ENCODE measurements around the gene PLA2G2E. TPM values are rescaled to one million over a fixed set of nuclear protein-coding genes. Genes with fewer than 3 reads are reported as not detected.
"Not testable (repeated sequence)": the region's sequence is repeated elsewhere in the genome, so short reads cannot be mapped to it uniquely, and the experiment has no call there.

The PLA2G2E gene
- total RNA-seq, 2 donors from 2014 or later, result not detected

GRCh38 chr1:19936061-19936750, 12.8 kb upstream of the PLA2G2E start:
- intact Hi-C loops (cut with DNase I, micrococcal nuclease), result no loop called here
- ATAC-seq (no peak), DNase-seq (no peak)

GRCh38 chr1:19934336-19934735, 10.9 kb upstream of the PLA2G2E start:
- ATAC-seq (no peak), DNase-seq (no peak)
- intact Hi-C loops (cut with DNase I, micrococcal nuclease), result no loop called here

- no peak for DNase-seq
- intact Hi-C loops (cut with DNase I, micrococcal nuclease), result no loop called here
- ATAC-seq, result no peak
Measured at GRCh38 chr1:19932866-19933265, 9.4 kb upstream of the PLA2G2E start.

GRCh38 chr1:19927130-19927421, 3.7 kb upstream of the PLA2G2E start:
- DNase-seq; intact Hi-C loops (cut with DNase I, micrococcal nuclease); ATAC-seq: not testable (repeated sequence)

- intact Hi-C loops (cut with DNase I, micrococcal nuclease), result no loop called here
- DNase-seq (no peak), ATAC-seq (no peak)
Measured at GRCh38 chr1:19926296-19927129, 3.1 kb upstream of the PLA2G2E start.

- DNase-seq, result no peak
- intact Hi-C loops (cut with DNase I, micrococcal nuclease), result no loop called here
- ATAC-seq, result no peak
Measured at GRCh38 chr1:19925342-19926070, 2.1 kb upstream of the PLA2G2E start.

GRCh38 chr1:19923953-19924346, 533 bp upstream of the PLA2G2E start:
- DNase-seq (no peak), ATAC-seq (no peak)
- intact Hi-C loops (cut with DNase I, micrococcal nuclease), result no loop called here

GRCh38 chr1:19922015-19922688, 1.3 kb downstream of the PLA2G2E start:
- no peak for DNase-seq
- intact Hi-C loops (cut with DNase I, micrococcal nuclease), result no loop called here

GRCh38 chr1:19921310-19921709, 2.1 kb downstream of the PLA2G2E start:
- ATAC-seq, result peak; percentile 96
- peak; percentile 68 for DNase-seq
- intact Hi-C loops (cut with DNase I, micrococcal nuclease), result no loop called here

More at GRCh38 chr1:19922015-19922688, 1.3 kb downstream of the PLA2G2E start:
- ATAC-seq, result no peak

GRCh38 chr1:19920132-19920710, 3.2 kb downstream of the PLA2G2E start:
- DNase-seq, result no peak
- intact Hi-C loops (cut with DNase I, micrococcal nuclease), result no loop called here
- ATAC-seq, result no peak

GRCh38 chr1:19918057-19918456, 5.4 kb downstream of the PLA2G2E start:
- intact Hi-C loops (cut with DNase I, micrococcal nuclease), result loop anchor here (5.0 to 10.0 kb wide), 3 partner anchors 234 to 579 kb away; no protein-coding TSS in a partner anchor
- ATAC-seq, result peak; percentile 56

GRCh38 chr1:19910650-19911049, 12.8 kb downstream of the PLA2G2E start:
- intact Hi-C loops (cut with DNase I, micrococcal nuclease), result loop anchor here in 1 of 2 donors (10.0 kb wide), 1 partner anchor 584 kb away; no protein-coding TSS in a partner anchor
- no peak for DNase-seq
- ATAC-seq, result no peak

More at GRCh38 chr1:19918057-19918456, 5.4 kb downstream of the PLA2G2E start:
- DNase-seq, result peak; percentile 60 to 92

- DNase-seq (no peak), ATAC-seq (no peak)
- intact Hi-C loops (cut with DNase I, micrococcal nuclease), result loop anchor here in 1 of 2 donors (10.0 kb wide), 1 partner anchor 585 kb away; no protein-coding TSS in a partner anchor
Measured at GRCh38 chr1:19909971-19910370, 13.4 kb downstream of the PLA2G2E start.

GRCh38 chr1:19909392-19909791, 14.0 kb downstream of the PLA2G2E start:
- intact Hi-C loops (cut with DNase I, micrococcal nuclease), result no loop called here
- ATAC-seq (no peak), DNase-seq (no peak)

- intact Hi-C loops (cut with DNase I, micrococcal nuclease), result no loop called here
- ATAC-seq (no peak), DNase-seq (no peak)
Measured at GRCh38 chr1:19907456-19907855, 16.0 kb downstream of the PLA2G2E start.

- no peak for ATAC-seq
- DNase-seq, result no peak
- intact Hi-C loops (cut with DNase I, micrococcal nuclease), result no loop called here
Measured at GRCh38 chr1:19903621-19904020, 19.8 kb downstream of the PLA2G2E start.

GRCh38 chr1:19901653-19902052, 21.8 kb downstream of the PLA2G2E start:
- intact Hi-C loops (cut with DNase I, micrococcal nuclease), result no loop called here
- no peak for DNase-seq
- ATAC-seq, result no peak

GRCh38 chr1:19894218-19894617, 29.2 kb downstream of the PLA2G2E start:
- ATAC-seq (no peak), DNase-seq (no peak)
- intact Hi-C loops (cut with DNase I, micrococcal nuclease), result no loop called here

GRCh38 chr1:19893687-19894086, 29.7 kb downstream of the PLA2G2E start:
- DNase-seq (no peak), ATAC-seq (no peak)
- intact Hi-C loops (cut with DNase I, micrococcal nuclease), result no loop called here
